Lower lobe of right lung (tissue), 2 donors: ENCODE measurements around the gene TNFSF13. TPM values are rescaled to one million over a fixed set of nuclear protein-coding genes. Genes with fewer than 3 reads are reported as not detected.

Source experiments
- ATAC-seq, 2 donors: fragments of 200-7000 bp; cut with Tn5 transposase; one replicate each; pipeline ENCODE4 v1.9.1; 2020 to 2022; ENCODE audit warnings: mild to moderate bottlenecking in 2 of 2, moderate library complexity in 2 of 2
- DNase-seq: peaks from one replicate; pipeline ENCODE4 v3.0.0-alpha.2; 2020
- H3K27ac ChIP-seq: fragments of 200-600 bp; one replicate; pipeline ENCODE4 v1.8.0; 2022
- H3K27me3 ChIP-seq: fragments of 200-600 bp; one replicate; pipeline ENCODE4 v1.8.0; 2022; ENCODE audit warnings: low read depth
- H3K36me3 ChIP-seq: fragments of 200-600 bp; one replicate; pipeline ENCODE4 v1.8.0; 2022; ENCODE audit warnings: mild to moderate bottlenecking
- H3K4me1 ChIP-seq: fragments of 200-600 bp; one replicate; pipeline ENCODE4 v1.8.0; 2022
- H3K4me3 ChIP-seq: fragments of 200-600 bp; one replicate; pipeline ENCODE4 v1.8.0; 2022; ENCODE audit warnings: mild to moderate bottlenecking
- H3K9me3 ChIP-seq: fragments of 200-600 bp; one replicate; pipeline ENCODE4 v1.8.0; 2022
- CTCF ChIP-seq: fragments of 200-600 bp; IDR thresholded peaks from one replicate; pipeline ENCODE4 v1.8.0; 2022; ENCODE audit warnings: antibody characterized with exemption, mild to moderate bottlenecking
- intact Hi-C: fragments of 100-400 bp; cut with DNase I; formaldehyde crosslinking; loops from one replicate; pipeline ENCODE4 v1.11.0; 2022
- total RNA-seq: library from RNA; stranded (reverse); fragmentation: NEBNext Ultra II Directional; extraction: Animal tissue kit (Norgen Biotek cat#: 25700); gene quantifications from one replicate; pipeline ENCODE4 v1.2.1, GENCODE V29; 2021
- donor health status: DM: no; HTN: yes; CAD: no; lungs with severe emphysema.

Gene TNFSF13
- total RNA-seq, 1 donor from 2014 or later, result 161 TPM

- DNase-seq (no peak), ATAC-seq (no peak)
- peak overlapping the region; percentile 40 for H3K4me3 ChIP-seq
Measured at GRCh38 chr17:7588553-7589203, 30.1 kb downstream of the TNFSF13 start.

GRCh38 chr17:7589204-7589868 lies 30.8 kb downstream of the TNFSF13 start:
- Histone ChIP-seq H3K4me1 (peaks cover 30% of the 10 kb centered on the region), H3K4me3 (peak overlapping the region; percentile 40), H3K27ac (peak overlapping the region; percentile 49), H3K27me3 (no peaks in the 10 kb centered on the region), H3K9me3 (no peaks in the 10 kb centered on the region), H3K36me3 (peaks cover 70% of the 10 kb centered on the region)
- peak; percentile 90 for DNase-seq
- ATAC-seq, result peak; percentile 85 to 87
- intact Hi-C loops, result no loop called here
- peak; percentile 85 for TF ChIP-seq CTCF

More at GRCh38 chr17:7588553-7589203, 30.1 kb downstream of the TNFSF13 start:
- Histone ChIP-seq H3K27me3 (no peaks in the 10 kb centered on the region), H3K36me3 (peaks cover 64% of the 10 kb centered on the region), H3K9me3 (no peaks in the 10 kb centered on the region), H3K27ac (peak overlapping the region; percentile 49), H3K4me1 (peaks cover 33% of the 10 kb centered on the region)
- TF ChIP-seq CTCF, result no peak
- intact Hi-C loops, result no loop called here

GRCh38 chr17:7589891-7590691 lies 31.5 kb downstream of the TNFSF13 start, which contains the start of gene SOX15:
Gene SOX15 (minus strand): TSS chr17:7590094. CDS start chr17:7589676, 418 bp downstream.
- peak within 1 kb of the TSS; percentile 49 for H3K27ac ChIP-seq
- peaks cover 23% of the 10 kb centered on the region for H3K4me1 ChIP-seq
- no peak for DNase-seq
- H3K9me3 ChIP-seq, result no peaks in the 10 kb centered on the region
- peaks cover 78% of the 10 kb centered on the region for H3K36me3 ChIP-seq
- no peak for TF ChIP-seq CTCF
- H3K27me3 ChIP-seq, result no peaks in the 10 kb centered on the region
- H3K4me3 ChIP-seq, result peak within 1 kb of the TSS; percentile 40
- intact Hi-C loops, result no loop called here
- ATAC-seq, result peak in 1 of 2 donors; percentile 2

- Histone ChIP-seq H3K4me1 (peaks cover 21% of the 10 kb centered on the region), H3K4me3 (no peak overlapping the region), H3K27ac (no peak overlapping the region), H3K9me3 (no peaks in the 10 kb centered on the region), H3K27me3 (no peaks in the 10 kb centered on the region), H3K36me3 (peaks cover 84% of the 10 kb centered on the region)
- no peak for ATAC-seq
- TF ChIP-seq CTCF, result no peak
- DNase-seq, result no peak
- intact Hi-C loops, result no loop called here
Measured at GRCh38 chr17:7590743-7591142, 32.2 kb downstream of the TNFSF13 start.

GRCh38 chr17:7591596-7591995 lies 33.0 kb downstream of the TNFSF13 start:
- Histone ChIP-seq H3K4me3 (no peak overlapping the region), H3K9me3 (no peaks in the 10 kb centered on the region), H3K27me3 (no peaks in the 10 kb centered on the region), H3K36me3 (peaks cover 90% of the 10 kb centered on the region), H3K27ac (no peak overlapping the region), H3K4me1 (peaks cover 21% of the 10 kb centered on the region)
- TF ChIP-seq CTCF, result no peak
- intact Hi-C loops, result no loop called here
- ATAC-seq, result no peak
- DNase-seq, result no peak
